Heart right ventricle (tissue), 16 donors: ENCODE measurements around the gene COL8A1. TPM values are rescaled to one million over a fixed set of nuclear protein-coding genes. Genes with fewer than 3 reads are reported as not detected.

Experiments
- ATAC-seq, 8 donors: fragments of 200-7000 bp; cut with Tn5 transposase; one replicate each; pipeline ENCODE4 v1.9.1; 2020; ENCODE audit warnings: mild to moderate bottlenecking in 8 of 8, moderate library complexity in 8 of 8, moderate number of reproducible peaks in 1 of 8
- DNase-seq, 2 donors: peaks; one replicate each; pipeline ENCODE4 v3.0.0-alpha.2; 2020
- H3K27ac ChIP-seq, 10 donors: fragments of 200-600 bp; sonication (generic) in 2 of 10; one replicate each; pipeline versions ENCODE4 v1.5.0 to v1.8.0; 2020 to 2022; ENCODE audit warnings: mild to moderate bottlenecking in 3 of 10
- H3K27me3 ChIP-seq, 7 donors: fragments of 200-600 bp; one replicate each; pipeline ENCODE4 v1.8.0; 2021 to 2022; ENCODE audit warnings: mild to moderate bottlenecking in 2 of 7
- H3K36me3 ChIP-seq, 9 donors: fragments of 200-600 bp; sonication (generic) in 1 of 9; one replicate each; pipeline versions ENCODE4 v1.5.0 to v1.8.0; 2020 to 2022; ENCODE audit warnings: mild to moderate bottlenecking in 2 of 9
- H3K4me1 ChIP-seq, 9 donors: fragments of 200-600 bp; sonication (generic) in 1 of 9; one replicate each; pipeline versions ENCODE4 v1.5.0 to v1.8.0; 2020 to 2022; ENCODE audit warnings: mild to moderate bottlenecking in 4 of 9
- H3K4me3 ChIP-seq, 10 donors: fragments of 200-600 bp; sonication (generic) in 2 of 10; one replicate each; pipeline versions ENCODE4 v1.5.0 to v1.8.0; 2020 to 2022; ENCODE audit warnings: mild to moderate bottlenecking in 7 of 10, moderate library complexity in 2 of 10
- H3K9me3 ChIP-seq, 11 donors: fragments of 200-600 bp in 10 of 11; sonication (generic) in 2 of 11; one replicate each; pipeline versions ENCODE4 v1.5.0 to v1.8.0; 2013 to 2022; ENCODE audit warnings: mild to moderate bottlenecking in 2 of 11, control low read depth in 1 of 11, moderate library complexity in 1 of 11
- WGBS, 2 donors: extraction: QIAGEN DNeasy Blood & Tissue Kit; methylation state at CpG; one replicate each; pipeline ENCODE4 v1.1.7; 2013; ENCODE audit warnings: inconsistent platforms in 1 of 2; 5-methylcytosine and 5-hydroxymethylcytosine counted together
- intact Hi-C, 10 donors: fragments of 100-400 bp; cut with DNase I; formaldehyde crosslinking; loops; one replicate each; pipeline versions ENCODE4 v1.11.1 to v1.14.2; 2022
- polyA plus RNA-seq, 2 donors: library from polyadenylated mRNA; stranded (reverse); fragments of 200-250 nt; gene quantifications; one replicate each; pipeline ENCODE4 v1.2.3, GENCODE V29; 2013
- total RNA-seq, 10 donors: library from RNA; stranded (reverse); fragmentation: NEBNext Ultra II Directional in 3 of 10; extraction: Animal tissue kit (Norgen Biotek cat#: 25700) in 3 of 10; gene quantifications; one replicate each; pipeline versions ENCODE4 v1.2.1 to v1.2.4, GENCODE V29; 2021 to 2023
- TF ChIP-seq, protein P1 (sequence below), 9 donors: fragments of 200-600 bp; sonication (generic) in 2 of 9; IDR thresholded peaks; one replicate each; pipeline versions ENCODE4 v1.5.0 to v1.8.0; 2021 to 2022; ENCODE audit warnings: antibody characterized with exemption in 9 of 9, mild to moderate bottlenecking in 5 of 9, moderate library complexity in 1 of 9
- donor health status: Arrhythmogenic right ventricular cardiomyopathy.
- donor health status: ischemic (EF 13 %, LVEDD 7.1; RV severe dilation, severe dysfunction).
- donor health status: healthy with polysubstance abuse.
- donor health status: DM: no; HTN: yes; CAD: no.
- donor health status: DM: no; HTN: no; CAD: no.
- donor health status: ischemic (EF 25% LVEDD 6.9; RV normal size, moderate dysfunction).
- donor health status: ischemic (EF 25% LVEDD 5.7; RV mildly dilated, moderate dysfunction).
- donor health status: healthy.
- donor health status: DM: yes; HTN: yes; CAD: no.
- donor health status: Ischemic cardiomyopathy.
- donor health status: ischemic (EF 35%, LVEDD 5.7; RV mildly dilated, moderate dysfunction).
- donor health status: nonischemic (EF 11% LVEDD 7.7; RV severe dilation, severe dysfunction).
- donor health status: DM: yes; HTN: yes; CAD: no.
- donor health status: PGD.
- donor health status: ischemic (EF 29% LVEDD 5.4; RV normal size, mild dysfunction).
- donor health status: nonischemic (EF 23%, LVEDD 6.1; RV moderate dilation, normal function).

Gene COL8A1
- total and polyA plus RNA-seq, 12 donors: 7.5 to 32.2 (median 14.5) TPM

DNA sequence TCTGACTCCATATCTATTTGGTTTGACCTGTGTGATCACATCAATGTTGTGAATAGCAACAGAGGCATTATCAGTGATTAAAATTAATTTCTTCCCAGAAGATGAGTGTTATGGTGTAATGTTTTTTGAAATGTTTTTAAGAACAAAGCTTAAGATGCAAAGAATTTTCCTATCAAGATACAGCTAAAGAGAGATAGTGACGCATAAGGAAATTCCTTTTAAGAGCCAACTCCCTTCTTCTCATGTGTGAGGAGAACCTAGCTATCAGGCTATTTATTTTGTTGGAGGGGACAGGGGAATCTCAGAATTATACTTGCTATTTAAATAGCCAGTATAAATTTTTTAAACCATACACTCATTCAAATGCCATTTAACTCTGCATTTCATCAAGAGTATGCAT is 71.3 kb downstream of the COL8A1 start:
- intact Hi-C loops: no loop called here
- no peak for ATAC-seq
- Histone ChIP-seq H3K27ac (no peak overlapping the region), H3K27me3 (no peaks in the 10 kb centered on the region), H3K9me3 (no peaks in the 10 kb centered on the region), H3K4me1 (peaks cover 0 to 14% (median 0%) of the 10 kb centered on the region in 9 donors), H3K36me3 (no peaks in the 10 kb centered on the region), H3K4me3 (no peak overlapping the region)
- DNase-seq: no peak
- TF ChIP-seq, protein P1, sequence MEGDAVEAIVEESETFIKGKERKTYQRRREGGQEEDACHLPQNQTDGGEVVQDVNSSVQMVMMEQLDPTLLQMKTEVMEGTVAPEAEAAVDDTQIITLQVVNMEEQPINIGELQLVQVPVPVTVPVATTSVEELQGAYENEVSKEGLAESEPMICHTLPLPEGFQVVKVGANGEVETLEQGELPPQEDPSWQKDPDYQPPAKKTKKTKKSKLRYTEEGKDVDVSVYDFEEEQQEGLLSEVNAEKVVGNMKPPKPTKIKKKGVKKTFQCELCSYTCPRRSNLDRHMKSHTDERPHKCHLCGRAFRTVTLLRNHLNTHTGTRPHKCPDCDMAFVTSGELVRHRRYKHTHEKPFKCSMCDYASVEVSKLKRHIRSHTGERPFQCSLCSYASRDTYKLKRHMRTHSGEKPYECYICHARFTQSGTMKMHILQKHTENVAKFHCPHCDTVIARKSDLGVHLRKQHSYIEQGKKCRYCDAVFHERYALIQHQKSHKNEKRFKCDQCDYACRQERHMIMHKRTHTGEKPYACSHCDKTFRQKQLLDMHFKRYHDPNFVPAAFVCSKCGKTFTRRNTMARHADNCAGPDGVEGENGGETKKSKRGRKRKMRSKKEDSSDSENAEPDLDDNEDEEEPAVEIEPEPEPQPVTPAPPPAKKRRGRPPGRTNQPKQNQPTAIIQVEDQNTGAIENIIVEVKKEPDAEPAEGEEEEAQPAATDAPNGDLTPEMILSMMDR (IDR thresholded peaks at IDR 0.05): no peak
- 82 to 97% methylated on average over 1 of the region's 1 CpG for WGBS, 2 donors

GRCh38 chr3:99710094-99710493 is 71.7 kb downstream of the COL8A1 start:
- Histone ChIP-seq H3K4me1 (peaks cover 0 to 14% (median 0%) of the 10 kb centered on the region in 9 donors), H3K4me3 (no peak overlapping the region), H3K9me3 (no peaks in the 10 kb centered on the region), H3K27ac (no peak overlapping the region), H3K36me3 (no peaks in the 10 kb centered on the region), H3K27me3 (no peaks in the 10 kb centered on the region)
- 93% methylated on average over 3 of the region's 3 CpGs for WGBS, 2 donors
- intact Hi-C loops: no loop called here
- TF ChIP-seq, protein P1 (IDR thresholded peaks at IDR 0.05): no peak
- ATAC-seq: no peak
- no peak for DNase-seq

- Histone ChIP-seq H3K4me3 (no peak overlapping the region), H3K9me3 (no peaks in the 10 kb centered on the region), H3K27ac (peak overlapping the region in 2 of 10 donors; percentile 4 to 26), H3K36me3 (no peaks in the 10 kb centered on the region), H3K4me1 (peaks cover 0 to 14% (median 0%) of the 10 kb centered on the region in 9 donors), H3K27me3 (no peaks in the 10 kb centered on the region)
- intact Hi-C loops: no loop called here
- no peak for DNase-seq
- TF ChIP-seq, protein P1 (IDR thresholded peaks at IDR 0.05): no peak
- WGBS, 2 donors: 51 to 52% methylated on average over 4 of the region's 4 CpGs
- peak in 2 of 8 donors; percentile 32 to 44 for ATAC-seq
Measured at GRCh38 chr3:99711351-99711750, 73.0 kb downstream of the COL8A1 start.

DNA sequence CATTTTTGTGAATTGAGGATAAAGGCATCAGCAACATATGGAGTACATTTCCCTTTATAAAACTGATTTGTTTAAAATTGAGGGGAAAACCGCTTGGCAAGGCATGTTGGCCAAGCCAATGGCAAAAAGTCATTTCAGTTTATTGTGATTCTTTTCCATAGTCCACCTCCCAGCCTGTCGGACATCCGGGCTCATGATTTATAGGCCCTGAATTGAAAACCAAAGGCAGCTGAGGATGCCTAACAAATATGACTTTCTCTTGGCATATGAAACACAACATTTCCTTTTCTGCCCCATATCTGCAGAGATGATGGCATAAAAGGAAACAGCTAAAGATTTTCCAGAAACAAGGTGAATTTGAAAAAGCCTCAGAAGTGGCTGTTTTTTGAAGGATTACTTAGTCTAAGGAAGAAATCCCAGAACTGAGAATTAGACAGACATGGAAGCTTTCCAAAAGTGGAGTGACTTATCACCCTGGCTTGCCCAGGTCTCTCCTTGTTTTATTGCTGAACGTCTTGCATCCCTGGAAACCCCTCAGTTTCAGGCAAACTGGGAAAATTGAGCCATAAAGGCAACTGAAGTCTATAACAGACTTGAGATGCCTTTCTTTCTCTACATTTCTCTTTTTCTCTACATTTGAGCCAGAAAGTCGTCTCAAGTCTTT is 74.0 kb downstream of the COL8A1 start:
- 86% methylated on average over 5 of the region's 5 CpGs for WGBS, 2 donors
- H3K27ac ChIP-seq: peak overlapping the region in 1 of 10 donors; percentile 39
- DNase-seq (no peak), ATAC-seq (no peak)
- H3K9me3 ChIP-seq: no peaks in the 10 kb centered on the region
- intact Hi-C loops: no loop called here
- no peak overlapping the region for H3K4me3 ChIP-seq
- H3K27me3 ChIP-seq: no peaks in the 10 kb centered on the region
- TF ChIP-seq, protein P1 (IDR thresholded peaks at IDR 0.05): no peak
- H3K36me3 ChIP-seq: no peaks in the 10 kb centered on the region
- peaks cover 0 to 14% (median 0%) of the 10 kb centered on the region in 9 donors for H3K4me1 ChIP-seq
